ENCODE results near the gene CTSG.
"Not testable (repeated sequence)": the region's sequence is repeated elsewhere in the genome, so short reads cannot be mapped to it uniquely, and the experiment has no call there.

The CTSG gene

DNA sequence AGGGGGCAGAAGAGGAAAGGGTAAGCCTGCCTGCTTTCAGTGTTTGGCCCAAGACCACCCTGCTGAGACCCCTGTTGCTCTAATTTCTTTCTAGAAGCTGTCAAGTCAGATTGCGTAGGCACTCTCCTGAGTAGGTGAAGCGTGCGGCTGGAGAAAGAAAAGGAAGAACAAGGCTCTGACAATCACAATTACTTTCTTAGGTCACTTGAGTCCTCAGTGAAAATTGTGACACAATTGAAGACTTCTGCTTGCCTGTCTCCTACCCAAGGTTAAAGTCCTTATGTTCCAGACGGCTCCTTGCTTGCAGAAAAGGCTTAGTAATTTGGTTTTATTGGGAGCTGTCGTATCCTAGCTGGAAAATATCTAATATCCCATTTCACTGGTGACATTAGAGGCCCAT is 721 bp upstream of the CTSG start:
- no peak overlapping the region for H3K27ac Mint-ChIP-seq
- no peaks in the 10 kb centered on the region for H3K9me3 Mint-ChIP-seq
- ATAC-seq = no peak
- no peak overlapping the region for H3K4me3 Mint-ChIP-seq
- DNase-seq (ENCODE audit: low spot score in 2 of 2) = no peak
- H3K36me3 Mint-ChIP-seq = no peaks in the 10 kb centered on the region
- no peaks in the 10 kb centered on the region for H3K4me1 Mint-ChIP-seq

GRCh38 chr14:24574206-24574774 is 1.8 kb downstream of the CTSG start:
- Mint-ChIP-seq H3K4me3 (no peak overlapping the region), H3K27ac (no peak overlapping the region), H3K4me1 (no peaks in the 10 kb centered on the region), H3K36me3 (no peaks in the 10 kb centered on the region), H3K9me3 (peaks cover 5% of the 10 kb centered on the region)
- DNase-seq (ENCODE audit: low spot score in 2 of 2) = no peak
- ATAC-seq = no peak

DNA sequence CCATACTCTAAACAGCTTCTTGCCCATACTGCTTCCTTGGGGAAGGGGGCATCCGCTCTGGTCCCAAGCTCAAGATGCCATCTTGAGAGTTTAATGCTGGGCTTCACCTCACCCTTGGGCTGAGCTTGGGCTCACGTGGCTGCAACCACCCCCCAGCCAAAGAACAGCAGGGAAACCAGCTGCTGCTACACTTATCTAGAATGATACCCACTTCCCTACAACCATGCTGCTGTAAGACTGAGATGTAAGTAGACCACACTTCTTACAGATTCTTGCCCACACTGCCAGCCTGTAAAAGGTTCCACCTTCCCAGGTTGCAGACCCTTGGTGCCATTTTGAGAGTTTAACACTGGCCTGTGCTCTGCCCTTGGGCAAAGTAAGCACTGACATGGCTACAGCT is 9.7 kb downstream of the CTSG start:
- ATAC-seq (no peak), DNase-seq (ENCODE audit: low spot score in 2 of 2) (no peak)
- H3K4me3 Mint-ChIP-seq = no peak overlapping the region
- H3K4me1 Mint-ChIP-seq = no peaks in the 10 kb centered on the region
- peaks cover 37% of the 10 kb centered on the region for H3K9me3 Mint-ChIP-seq
- H3K36me3 Mint-ChIP-seq = no peaks in the 10 kb centered on the region
- no peak overlapping the region for H3K27ac Mint-ChIP-seq

DNA sequence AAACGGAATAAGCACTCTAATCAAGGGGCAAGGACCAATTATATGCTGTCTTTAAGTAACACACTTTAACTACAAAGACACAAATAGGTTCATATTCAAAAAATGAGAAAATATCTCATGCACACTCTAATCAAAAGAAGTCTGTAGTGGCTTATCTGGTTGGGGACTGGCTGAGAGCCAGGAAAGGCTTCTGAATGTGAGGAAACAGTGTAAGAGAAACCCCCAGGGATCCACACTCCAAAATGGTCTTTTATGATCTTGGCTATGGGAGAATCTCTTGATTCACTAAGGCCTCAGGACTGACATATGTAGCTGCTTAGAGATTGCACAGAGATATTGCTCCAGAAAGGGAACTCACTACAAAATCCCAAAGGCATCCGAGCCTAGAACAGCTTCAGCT is 10.3 kb downstream of the CTSG start:
- no peak overlapping the region for H3K4me3 Mint-ChIP-seq
- peaks cover 37% of the 10 kb centered on the region for H3K9me3 Mint-ChIP-seq
- H3K27ac Mint-ChIP-seq = no peak overlapping the region
- ATAC-seq = no peak
- no peak for DNase-seq (ENCODE audit: low spot score in 2 of 2)
- no peaks in the 10 kb centered on the region for H3K4me1 Mint-ChIP-seq
- H3K36me3 Mint-ChIP-seq = no peaks in the 10 kb centered on the region

GRCh38 chr14:24563505-24563904 is 12.5 kb downstream of the CTSG start:
- no peak overlapping the region for H3K27ac Mint-ChIP-seq

GRCh38 chr14:24556756-24557155 is 19.3 kb downstream of the CTSG start:
- no peak for ATAC-seq
- no peak overlapping the region for H3K27ac Mint-ChIP-seq
- no peaks in the 10 kb centered on the region for H3K36me3 Mint-ChIP-seq
- DNase-seq (ENCODE audit: low spot score in 2 of 2) = no peak
- H3K4me3 Mint-ChIP-seq = no peak overlapping the region
- no peaks in the 10 kb centered on the region for H3K4me1 Mint-ChIP-seq
- H3K9me3 Mint-ChIP-seq = peaks cover 6% of the 10 kb centered on the region

More at GRCh38 chr14:24563505-24563904, 12.5 kb downstream of the CTSG start:
- DNase-seq (ENCODE audit: low spot score in 2 of 2) = no peak
- ATAC-seq = no peak
- Mint-ChIP-seq H3K36me3 (no peaks in the 10 kb centered on the region), H3K9me3 (peaks cover 29% of the 10 kb centered on the region), H3K4me3 (no peak overlapping the region), H3K4me1 (no peaks in the 10 kb centered on the region)

- H3K9me3 Mint-ChIP-seq = peaks cover 31% of the 10 kb centered on the region
- not testable (repeated sequence) for ATAC-seq; DNase-seq (ENCODE audit: low spot score in 2 of 2); H3K4me1 Mint-ChIP-seq; H3K36me3 Mint-ChIP-seq; H3K27ac Mint-ChIP-seq; H3K4me3 Mint-ChIP-seq
These were observed 27.0 kb downstream of the CTSG start for GRCh38 chr14:24549064-24549463.

GRCh38 chr14:24542346-24542936 is 33.6 kb downstream of the CTSG start:
- Mint-ChIP-seq H3K27ac (no peak overlapping the region), H3K4me1 (no peaks in the 10 kb centered on the region), H3K9me3 (peaks cover 14% of the 10 kb centered on the region), H3K4me3 (no peak overlapping the region), H3K36me3 (no peaks in the 10 kb centered on the region)
- ATAC-seq = no peak
- DNase-seq (ENCODE audit: low spot score in 2 of 2) = no peak

DNA sequence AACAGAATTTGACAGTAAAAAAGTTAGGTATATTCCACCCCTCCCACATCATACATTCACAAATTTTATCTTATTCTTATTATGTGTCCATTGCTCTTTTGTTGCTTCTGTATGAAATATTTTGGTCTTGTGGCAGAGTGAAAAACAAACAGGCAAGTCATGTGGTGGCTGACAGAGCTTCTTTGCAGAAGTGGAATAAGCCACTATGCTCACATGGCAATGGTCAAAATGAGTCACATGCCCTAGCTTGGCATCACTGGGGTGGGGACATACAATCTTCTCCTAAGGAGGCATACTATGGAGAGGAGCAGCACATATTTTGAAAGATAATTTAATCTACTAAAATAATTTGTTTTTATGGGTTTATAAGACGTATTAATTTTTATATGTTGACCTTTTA is 40.3 kb downstream of the CTSG start:
- peaks cover 15% of the 10 kb centered on the region for H3K4me1 Mint-ChIP-seq
- no peaks in the 10 kb centered on the region for H3K9me3 Mint-ChIP-seq
- peak overlapping the region; percentile 10 for H3K27ac Mint-ChIP-seq
- no peak overlapping the region for H3K4me3 Mint-ChIP-seq
- DNase-seq (ENCODE audit: low spot score in 2 of 2) (no peak), ATAC-seq (peak; percentile 94)
- no peaks in the 10 kb centered on the region for H3K36me3 Mint-ChIP-seq

DNA sequence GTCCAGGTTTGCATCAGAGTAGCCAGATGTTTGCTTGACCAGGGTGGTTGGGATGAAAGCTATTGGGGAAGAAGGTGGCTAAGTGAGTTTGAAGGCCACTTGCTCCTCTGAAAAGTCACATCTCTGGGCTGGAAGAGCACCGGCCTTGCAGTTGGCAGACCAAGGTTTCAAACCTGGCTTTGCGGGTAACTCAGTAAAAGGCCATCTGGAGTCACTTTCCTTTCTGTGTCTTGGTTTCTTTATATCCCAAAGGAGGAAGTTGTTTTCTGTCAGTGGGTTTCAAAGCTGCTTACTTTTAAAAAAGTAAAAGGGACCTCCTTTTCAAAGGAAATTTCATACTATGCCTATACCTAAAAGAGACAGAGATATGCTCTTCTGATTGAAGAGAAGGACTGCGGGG is 41.8 kb downstream of the CTSG start:
- H3K36me3 Mint-ChIP-seq = no peaks in the 10 kb centered on the region
- ATAC-seq (no peak), DNase-seq (ENCODE audit: low spot score in 2 of 2) (no peak)
- H3K4me1 Mint-ChIP-seq = peaks cover 15% of the 10 kb centered on the region
- peak overlapping the region; percentile 60 for H3K27ac Mint-ChIP-seq
- no peak overlapping the region for H3K4me3 Mint-ChIP-seq
- no peaks in the 10 kb centered on the region for H3K9me3 Mint-ChIP-seq

- H3K27ac Mint-ChIP-seq, H3K36me3 Mint-ChIP-seq: not testable (repeated sequence)
These were observed 50.0 kb downstream of the CTSG start for GRCh38 chr14:24525877-24526620.

More at GRCh38 chr14:24525877-24526620, 50.0 kb downstream of the CTSG start:
- not testable (repeated sequence) for H3K4me3 Mint-ChIP-seq; H3K4me1 Mint-ChIP-seq; ATAC-seq; H3K9me3 Mint-ChIP-seq; DNase-seq (ENCODE audit: low spot score in 2 of 2)
